ENCODE measurements around the gene ARF4.
"Not testable (repeated sequence)": the region's sequence is repeated elsewhere in the genome, so short reads cannot be mapped to it uniquely, and the experiment has no call there.

Gene ARF4

DNA sequence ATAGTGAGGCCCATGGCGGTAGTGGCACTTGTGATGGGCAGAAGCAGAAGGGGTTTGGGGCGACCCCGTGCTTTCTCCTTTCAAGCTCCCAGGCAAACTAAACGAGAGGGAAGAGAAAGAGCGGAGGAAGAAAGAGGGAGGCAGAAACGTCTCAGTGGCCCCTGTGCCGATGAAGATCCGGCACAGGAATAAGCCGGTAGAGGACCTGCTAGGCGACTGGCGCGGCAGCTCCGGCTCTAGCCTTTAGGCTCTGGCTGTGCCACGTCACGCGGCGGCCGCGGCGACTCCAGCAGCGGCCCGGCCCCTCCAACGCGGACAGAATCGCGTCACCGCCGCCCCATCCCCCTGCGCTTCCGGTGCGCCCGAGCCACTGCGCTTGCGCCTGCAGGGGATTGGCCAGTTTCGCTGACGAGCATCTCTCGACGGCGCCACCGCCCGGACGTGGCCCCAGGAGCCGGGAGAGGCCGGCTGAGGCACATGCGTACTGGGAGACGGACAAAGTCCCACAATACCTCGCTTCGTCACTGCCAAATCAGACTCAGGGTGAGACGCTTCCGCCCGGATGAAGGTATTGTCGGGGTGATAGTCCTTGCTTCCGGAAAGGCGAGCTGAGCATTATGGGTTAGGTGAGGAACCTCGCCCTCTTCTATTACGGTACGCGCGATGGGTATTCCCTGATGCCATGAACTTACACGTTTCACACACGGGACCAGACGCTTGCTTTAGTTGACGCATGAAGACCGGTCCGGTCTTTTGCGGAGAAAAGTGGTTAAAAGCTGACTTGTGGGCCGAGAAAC, at the start of gene ARF4:
ARF4 (minus strand) TSS at position 218 of the 797 bp plus-strand sequence; CDS start at position 14, 204 bp downstream.
- peak; percentile 99 for DNase-seq

DNA sequence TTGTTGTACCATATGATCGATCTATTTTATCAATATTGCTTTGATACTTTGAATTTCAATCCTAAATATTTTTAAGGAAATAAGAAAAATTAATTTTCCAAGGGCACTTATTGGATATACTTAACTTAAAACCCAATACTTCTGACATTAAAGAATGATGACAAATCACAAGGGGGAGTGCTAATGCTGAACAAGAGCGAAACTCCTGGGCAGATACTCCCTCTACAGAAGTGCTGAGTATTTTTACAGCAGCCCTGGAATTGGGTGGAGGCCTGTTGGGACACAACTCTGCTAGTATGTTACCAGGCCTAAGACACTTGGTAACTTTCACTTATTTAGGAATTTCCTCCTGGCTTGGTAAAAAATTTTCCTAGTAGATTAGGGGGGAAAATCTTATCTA, 49.6 kb upstream of the ARF4 start:
- DNase-seq = no peak

DNA sequence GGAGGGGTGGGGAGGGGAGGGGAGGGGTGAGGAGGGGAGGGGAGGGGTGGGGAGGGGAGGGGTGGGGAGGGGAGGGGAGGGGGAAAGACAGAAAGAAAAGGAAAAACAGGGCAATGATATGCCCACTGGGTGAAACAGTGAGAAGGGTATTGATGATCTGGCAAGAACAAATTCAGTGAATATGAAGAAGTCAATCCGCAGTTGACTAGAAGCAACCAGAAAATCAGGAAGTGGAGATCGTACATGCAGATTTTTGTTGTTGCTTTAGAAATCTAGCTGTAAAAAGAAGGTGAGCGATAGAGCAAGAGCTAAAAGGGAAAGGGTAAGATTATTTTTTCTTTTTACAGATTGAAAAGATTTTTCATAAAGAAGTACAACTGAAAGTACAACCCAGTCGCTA, 47.6 kb upstream of the ARF4 start:
- no peak for DNase-seq

DNA sequence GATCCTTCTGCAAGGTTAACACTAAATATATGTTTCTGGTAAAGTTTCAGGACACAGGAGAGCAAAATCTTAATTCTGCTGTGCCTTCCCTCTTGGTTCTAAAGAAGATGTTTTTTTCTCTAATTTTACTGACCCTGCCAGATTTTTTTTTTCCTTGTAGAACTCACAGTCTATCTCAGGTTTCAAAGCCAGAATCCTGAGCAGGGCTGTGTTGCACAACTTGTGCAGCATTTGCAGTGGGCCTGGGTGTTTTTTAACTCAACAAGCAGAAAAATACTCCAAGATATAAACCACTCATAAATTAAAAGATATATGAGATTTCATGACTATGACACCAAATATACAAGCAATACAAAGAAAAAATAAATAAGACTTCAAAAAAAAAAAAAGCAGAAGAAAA, 40.2 kb upstream of the ARF4 start:
- DNase-seq = no peak

DNA sequence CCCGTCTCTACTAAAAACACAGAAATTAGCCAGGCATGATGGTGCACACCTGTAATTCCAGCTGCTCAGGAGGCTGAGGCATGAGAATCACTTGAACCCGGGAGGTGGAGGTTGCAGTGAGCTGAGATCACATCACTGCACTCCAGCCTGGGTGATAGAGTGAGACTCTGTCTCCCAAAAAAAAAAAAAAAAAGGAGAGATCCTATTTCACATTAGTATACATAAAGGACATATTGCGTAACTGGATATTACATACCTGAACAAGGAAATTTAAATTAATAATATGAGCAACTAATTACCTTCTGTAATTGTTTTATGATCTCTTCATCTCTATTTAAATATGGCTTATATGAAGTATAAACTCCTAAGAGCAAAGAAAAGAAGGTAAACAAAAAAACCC, 37.1 kb upstream of the ARF4 start:
- not testable (repeated sequence) for DNase-seq

DNA sequence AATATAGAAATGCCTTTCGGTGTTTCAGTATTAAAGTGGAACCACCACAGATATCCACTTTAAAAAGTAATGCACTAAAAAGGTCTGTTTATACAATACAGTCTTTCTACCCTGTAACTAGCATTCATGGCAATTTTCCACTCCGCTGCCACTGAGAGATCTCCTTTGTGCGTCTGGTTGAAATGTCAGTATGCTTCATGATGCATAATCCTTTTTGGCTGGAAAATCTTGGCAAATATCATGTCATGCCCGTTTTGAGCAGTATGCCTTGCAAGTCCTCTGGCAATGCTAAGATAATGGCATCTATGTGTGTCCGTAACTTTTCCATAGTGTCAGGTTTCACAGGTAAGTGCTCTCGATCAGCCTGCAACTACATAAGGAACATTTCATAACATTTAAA, 30.8 kb upstream of the ARF4 start:
- DNase-seq = no peak

DNA sequence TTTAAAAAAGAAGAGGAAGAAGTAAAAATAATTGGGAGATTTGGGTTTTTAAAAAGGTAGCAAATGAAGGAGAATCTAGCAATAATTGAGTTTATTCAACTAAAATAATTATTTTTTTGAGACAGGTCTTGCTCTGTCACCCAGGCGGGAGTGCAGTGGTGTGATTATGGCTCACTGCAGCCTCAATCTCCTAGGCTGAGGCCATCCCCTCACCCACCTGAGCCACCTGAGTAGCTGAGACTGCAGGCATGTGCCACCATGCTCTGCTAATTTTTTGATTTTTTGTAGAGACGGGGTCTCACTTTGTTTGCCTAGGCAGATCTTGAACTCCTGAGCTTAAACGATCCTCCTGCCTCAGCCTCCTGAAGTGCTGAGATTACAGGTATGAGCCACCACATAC, 27.7 kb upstream of the ARF4 start:
- no peak for DNase-seq

DNA sequence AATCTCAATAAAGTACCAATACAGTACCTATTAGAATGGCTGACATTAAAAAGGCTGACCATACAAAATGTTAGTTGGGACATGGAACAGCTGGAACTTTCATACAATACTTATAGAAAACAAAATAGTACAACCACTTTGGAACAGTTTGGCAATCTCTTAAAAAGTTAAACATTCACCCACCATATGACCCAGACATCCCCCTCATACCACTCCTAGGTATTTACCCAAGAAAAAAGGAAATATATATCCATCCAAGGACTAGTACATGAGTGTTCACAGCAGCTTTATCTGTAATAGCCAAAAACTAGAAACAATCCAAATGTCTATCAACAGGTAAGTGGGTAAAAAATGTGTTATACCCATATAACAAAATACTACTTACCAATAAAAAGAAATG, 25.2 kb upstream of the ARF4 start:
- no peak for DNase-seq

DNA sequence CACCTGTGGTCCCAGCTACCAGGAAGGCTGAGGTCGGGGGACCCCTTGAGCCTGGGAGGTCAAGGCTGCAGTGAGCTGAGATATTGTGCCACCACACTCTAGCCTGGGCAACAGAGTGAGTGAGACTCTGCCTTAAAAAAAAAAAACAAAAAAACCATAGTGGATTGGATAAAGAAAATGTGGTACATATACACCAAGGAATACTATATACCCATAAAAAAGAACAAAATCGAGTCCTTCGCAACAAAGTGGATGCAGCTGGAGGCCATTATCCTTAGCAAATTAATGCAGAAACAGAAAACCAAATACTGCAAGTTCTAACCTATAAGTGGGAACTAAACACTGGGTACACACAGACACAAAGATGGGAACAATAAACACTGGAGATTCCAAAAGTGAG, 20.6 kb upstream of the ARF4 start:
- no peak for DNase-seq

DNA sequence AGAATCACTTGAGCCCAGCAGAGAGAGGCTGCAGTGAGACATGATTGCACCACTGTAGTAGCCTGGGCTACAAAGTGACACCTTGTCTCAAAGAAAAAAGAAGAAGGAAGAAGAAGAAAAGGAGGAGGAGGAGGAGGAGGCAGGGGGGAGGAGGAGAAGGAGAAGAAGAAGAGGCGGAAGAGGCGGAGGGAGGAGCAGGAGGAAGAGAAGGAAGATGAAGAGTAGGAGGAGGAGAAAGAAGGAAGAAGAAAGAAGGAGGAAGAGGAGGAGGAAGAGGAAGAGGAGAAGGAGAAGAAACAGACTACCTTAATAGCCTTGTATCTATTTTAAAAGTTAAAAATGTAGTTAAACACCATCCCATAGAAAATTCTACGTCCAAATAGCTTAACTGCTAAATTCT, 19.1 kb upstream of the ARF4 start:
- DNase-seq = no peak

DNA sequence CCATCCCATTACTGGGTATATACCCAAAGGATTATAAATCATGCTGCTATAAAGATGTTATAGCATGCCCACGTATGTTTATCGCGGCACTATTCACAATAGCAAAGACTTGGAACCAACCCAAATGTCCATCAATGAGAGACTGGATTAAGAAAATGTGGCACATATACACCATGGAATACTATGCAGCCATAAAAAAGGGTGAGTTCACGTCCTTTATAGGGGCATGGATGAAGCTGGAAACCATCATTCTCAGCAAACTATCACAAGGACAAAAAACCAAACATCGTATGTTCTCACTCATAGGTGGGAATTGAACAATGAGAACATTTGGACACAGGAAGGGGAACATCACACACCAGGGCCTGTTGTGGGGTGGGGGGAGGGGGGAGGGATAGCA, 14.7 kb upstream of the ARF4 start:
- not testable (repeated sequence) for DNase-seq

DNA sequence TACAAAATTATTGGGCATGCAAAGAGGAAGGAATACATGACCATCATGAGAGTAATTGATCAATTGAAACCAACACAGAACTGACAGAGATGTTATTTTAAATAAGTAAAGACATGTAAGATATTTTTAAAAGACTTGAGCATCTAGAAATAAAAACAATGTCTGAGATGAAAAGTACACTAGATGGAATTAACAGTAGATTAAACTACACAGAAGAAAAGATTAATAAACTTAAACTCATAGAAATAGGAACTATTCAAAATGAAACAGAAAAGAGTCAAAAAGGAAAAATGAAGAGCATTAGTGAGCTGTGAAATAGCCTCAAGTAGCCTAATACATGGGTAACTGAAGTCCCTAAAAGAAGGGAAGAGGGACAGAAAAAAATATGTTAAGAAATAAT, 8.5 kb upstream of the ARF4 start:
- DNase-seq = no peak

DNA sequence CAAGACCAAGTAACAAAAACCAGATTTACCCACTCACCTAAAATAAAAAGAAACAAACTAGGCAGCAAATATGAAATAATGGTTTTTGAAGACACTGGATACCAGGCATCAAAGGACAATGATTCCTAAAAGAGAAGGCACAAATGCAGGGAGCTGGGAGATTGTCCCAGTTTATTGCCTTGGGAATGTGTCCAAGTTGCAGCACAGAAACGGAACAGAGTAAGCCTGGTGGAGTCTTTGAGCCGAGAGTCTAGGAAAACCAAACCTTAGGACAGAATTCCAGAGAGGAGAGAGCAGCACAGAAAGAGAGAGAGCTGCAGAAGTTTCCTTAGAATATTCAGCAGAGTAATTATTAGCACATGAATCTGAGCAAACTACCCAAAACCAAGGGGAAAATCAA, 7.8 kb upstream of the ARF4 start:
- DNase-seq = no peak

DNA sequence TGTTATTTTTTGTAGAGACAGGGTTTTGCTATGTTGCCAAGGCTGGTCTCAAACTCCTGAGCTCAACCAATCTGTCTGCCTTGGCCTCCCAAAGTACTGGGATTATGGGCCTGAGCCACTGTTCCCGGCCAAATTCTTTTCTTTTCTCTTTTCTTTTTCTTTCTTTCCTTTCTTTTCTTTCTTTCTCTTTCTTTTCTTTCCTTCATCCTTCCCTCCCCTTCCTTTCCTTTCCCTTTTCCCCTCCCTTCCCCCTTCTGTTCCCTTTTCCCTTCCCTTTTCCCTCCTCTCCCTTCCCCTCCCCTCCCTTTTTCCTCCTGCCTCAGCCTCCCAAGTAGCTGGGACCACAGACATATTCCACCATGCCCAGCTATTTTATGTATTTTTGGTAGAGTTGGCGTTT, 3.1 kb upstream of the ARF4 start:
- DNase-seq = no peak

DNA sequence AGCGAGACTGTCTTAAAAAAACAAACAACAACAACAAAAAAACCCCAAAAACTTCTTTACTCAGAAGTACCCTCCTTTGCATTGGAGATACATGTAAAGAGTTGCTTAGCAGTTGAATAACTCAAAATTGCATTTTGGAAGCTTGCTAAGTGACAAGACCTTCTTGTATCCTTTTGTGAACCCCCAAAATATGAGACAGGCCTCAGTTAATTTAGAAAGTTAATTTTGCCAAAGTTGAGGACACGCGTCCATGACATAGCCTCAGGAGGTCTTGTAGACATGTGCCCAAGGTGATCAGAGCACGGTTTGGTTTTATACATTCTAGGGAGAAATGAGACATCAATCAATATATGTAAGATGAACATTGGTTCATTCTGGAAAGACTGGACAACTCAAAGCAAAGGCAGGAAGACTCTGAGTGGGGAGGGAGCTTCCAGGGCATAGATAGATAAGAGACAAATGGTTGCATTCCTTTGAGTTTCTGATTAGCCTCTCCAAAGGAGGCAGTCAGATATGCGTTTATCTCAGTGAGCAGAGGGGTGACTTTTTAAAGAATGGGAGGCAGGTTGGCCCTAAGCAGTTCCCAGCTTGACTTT, 1.7 kb upstream of the ARF4 start:
- no peak for DNase-seq

DNA sequence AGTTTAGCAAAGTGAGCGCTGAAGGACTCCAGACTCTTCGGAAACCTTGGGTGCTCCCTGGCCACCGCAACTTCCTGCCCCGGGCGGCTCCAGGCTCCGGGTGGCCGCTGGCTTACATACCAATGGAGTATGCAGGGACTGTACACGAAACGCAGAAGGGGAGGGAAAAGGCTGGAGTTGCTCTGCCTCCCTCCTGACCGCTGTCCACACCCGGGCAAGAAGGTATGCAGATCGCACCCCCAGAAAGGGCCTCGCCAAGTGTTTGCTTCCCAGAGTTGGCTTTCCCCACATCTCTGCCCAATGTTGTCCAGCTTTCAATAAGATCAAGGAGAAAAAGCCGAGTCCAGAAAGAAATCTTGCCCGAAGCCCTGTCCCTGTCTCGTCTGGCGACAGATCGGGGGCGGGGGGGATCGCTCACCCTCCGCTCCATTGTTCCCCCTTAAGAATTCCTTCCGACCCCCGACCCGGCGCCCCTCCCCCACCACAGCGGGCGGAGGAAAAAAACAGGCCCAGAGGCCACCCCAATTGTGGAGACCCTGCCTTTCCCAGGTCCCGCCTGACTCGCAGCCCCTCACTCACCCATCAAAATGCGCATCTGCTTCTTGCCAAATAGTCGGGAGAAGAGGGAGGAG, 533 bp downstream of the ARF4 start:
- DNase-seq = peak; percentile 58 to 69

DNA sequence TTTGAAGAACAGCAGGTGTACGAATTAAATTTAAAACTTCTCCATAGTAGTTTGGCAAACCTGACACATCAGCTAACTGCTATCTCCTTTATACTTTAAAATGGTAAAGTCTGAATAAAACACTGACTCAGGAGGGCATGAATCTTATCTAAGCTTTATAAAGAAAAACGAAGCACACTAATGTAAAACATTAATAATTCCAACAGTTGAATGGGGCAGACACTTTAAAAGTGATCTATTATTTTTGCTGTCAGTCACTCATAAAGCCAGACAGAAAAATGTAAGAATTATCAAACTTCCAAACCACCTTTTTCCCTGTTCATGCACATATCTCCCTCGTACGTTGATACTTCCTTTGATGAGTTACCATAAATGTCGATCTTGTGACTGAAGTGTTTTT, 2.6 kb downstream of the ARF4 start:
- no peak for DNase-seq

DNA sequence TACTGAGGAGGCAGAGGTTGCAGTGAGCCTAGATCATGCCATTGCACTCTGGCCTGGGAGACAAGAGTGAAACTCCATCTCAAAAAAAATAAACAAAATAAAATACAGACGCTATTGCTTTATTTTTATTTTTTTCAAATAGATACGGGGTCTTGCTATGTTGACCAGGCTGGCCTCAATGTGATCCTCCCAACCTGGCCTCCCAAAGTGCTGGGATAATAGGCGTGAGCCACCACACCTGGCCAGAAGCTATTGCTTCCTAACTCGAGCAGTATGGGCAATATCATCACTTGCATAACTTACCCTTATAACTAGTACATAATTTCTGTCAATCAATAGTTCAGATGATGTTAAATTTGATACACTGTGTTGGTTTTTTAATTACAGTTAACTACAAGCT, 3.0 kb downstream of the ARF4 start:
- DNase-seq = no peak

DNA sequence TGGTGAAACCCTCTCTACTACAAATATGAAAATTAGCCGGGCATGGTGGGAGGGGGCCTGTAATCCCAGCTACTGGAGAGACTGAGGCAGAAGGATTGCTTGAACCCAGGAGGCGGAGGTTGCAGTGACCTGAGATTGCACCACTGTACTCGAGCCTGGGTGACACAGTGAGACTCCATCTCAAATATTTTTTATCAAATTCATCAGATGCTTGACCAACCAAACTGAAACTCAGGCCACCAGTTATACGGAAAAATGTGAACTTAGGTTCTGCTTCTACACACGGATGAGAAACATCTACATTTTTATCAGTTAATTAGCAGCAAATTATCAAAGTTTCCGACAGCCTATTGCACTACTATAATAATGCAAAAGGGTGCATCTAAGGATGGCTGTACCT, 4.8 kb downstream of the ARF4 start:
- no peak for DNase-seq

DNA sequence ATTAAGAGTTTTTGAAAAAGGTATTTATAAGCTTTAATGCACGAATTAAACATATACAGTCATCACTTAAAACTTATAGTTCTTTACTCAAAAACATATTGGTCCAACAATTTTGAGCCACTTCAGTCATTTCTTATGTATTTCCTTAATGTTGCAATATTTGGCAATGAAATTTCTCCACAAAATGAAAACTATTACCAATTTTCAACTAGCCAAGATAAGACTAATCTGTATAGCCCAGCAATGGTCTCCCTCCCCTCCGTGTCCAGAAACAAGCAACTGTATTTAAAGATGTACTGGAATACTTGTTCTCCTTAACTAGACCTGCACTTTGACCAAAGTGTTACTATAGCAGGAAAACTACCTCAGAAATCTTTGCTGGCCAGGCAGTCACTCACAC, 9.2 kb downstream of the ARF4 start:
- no peak for DNase-seq

DNA sequence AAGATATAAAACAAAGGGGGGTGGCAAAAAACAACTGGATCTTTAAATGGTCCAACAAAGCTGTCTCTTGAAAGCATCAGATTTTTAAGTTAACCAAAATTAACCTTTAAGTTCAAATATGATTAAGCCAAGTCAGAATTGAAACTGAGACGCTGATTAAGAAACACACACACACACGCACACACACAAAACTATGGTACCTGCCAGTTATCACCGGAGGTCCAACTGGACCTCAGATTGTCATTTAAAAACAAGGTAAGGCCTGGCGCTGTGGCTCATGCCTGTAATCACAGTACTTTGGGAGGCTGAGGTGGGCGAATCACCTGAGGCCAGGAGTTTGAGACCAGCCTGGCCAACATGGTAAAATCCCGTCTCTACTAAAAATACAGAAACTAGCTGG, 10.4 kb downstream of the ARF4 start:
- no peak for DNase-seq

DNA sequence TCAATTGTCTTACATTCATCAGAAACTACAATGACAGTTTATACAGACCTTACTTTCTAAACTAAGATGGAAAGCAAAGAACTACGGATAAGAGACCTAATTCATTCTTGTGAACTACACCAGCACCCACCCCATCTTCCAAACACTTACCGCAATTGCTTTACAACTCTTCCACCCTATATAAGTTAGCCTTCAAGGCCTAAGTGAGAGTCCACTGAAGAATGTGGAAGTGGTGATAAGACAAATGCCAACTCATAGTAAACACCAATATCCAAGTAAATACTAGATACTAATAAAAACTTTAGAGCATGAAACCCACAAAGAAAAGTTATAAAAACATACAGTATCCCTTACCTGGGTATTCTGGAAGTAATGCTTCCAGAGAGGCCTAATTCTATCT, 13.6 kb downstream of the ARF4 start:
- no peak for DNase-seq

DNA sequence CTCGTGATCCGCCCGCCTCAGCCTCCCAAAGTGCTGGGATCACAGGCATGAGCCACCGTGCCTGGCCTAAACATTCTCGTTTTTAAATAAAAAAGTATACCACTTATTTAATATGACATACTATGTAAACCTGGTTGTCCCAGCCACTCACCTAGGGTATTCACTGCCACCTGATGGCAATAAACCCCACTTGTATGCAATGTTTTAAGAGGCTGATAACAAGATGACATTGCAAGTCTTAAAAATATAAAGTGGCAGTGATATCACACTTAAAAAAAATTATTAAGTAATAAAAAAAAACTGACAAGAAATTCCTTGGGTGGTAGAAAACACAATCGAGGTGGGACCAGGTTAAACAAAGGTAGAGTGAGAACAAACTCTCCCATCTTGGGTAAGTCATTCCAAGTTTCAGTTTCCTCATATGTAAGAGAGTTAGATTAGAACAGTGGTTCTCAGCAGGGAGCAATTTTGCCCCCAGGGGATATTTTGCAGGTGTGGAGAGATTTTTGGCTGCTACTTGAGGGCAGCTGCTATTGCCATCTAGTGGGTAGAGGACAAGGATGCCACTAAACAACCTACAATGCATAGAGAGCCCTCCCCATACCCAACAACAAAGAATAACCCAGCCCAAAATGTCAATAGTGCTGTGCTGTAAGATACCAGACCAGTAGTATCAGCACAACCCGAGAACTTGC, 14.5 kb downstream of the ARF4 start:
- DNase-seq = no peak

DNA sequence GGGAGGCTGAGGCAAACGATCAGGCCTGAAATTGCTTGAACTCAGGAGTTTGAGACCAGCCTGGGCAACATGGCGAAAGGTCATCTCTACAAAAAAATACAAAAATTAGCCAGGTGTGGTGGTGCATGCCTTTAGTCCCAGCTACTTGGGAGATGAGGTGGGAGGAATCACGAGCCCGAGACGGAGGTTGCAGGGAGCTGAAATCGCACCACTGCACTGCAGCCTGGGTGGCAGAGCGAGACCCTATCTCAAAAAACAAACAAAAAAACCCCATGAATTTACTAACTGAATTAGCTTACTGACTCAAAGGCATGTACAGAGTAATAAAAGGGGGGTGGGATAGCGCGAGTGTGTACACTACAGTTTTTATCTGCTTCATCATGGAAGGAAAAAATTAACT, 19.3 kb downstream of the ARF4 start:
- no peak for DNase-seq
